Left hindlimb (tissue), 1 donor: Measurements from ENCODE around the gene ZSWIM4.
A peak's percentile ranks its signal among the peaks of the same experiment; 100 is the strongest.
"Not testable (repeated sequence)": the region's sequence is repeated elsewhere in the genome, so short reads cannot be mapped to it uniquely, and the experiment has no call there.

Source experiments
- DNase-seq: peaks from one replicate; pipeline ENCODE4 v3.0.0-alpha.2; 2018

The ZSWIM4 gene

GRCh38 chr19:13794757-13795589 lies at the start of gene ZSWIM4:
Gene ZSWIM4 (plus strand): TSS chr19:13795443. CDS start chr19:13795649, 206 bp downstream.
- DNase-seq, result peak; percentile 99

- DNase-seq, result no peak
Observed at GRCh38 chr19:13747098-13747453, 48.2 kb upstream of the ZSWIM4 start.

GRCh38 chr19:13748169-13748828 lies 46.9 kb upstream of the ZSWIM4 start:
- no peak for DNase-seq

GRCh38 chr19:13751436-13751835 lies 43.8 kb upstream of the ZSWIM4 start:
- no peak for DNase-seq

- not testable (repeated sequence) for DNase-seq
Observed at GRCh38 chr19:13753622-13754021, 41.6 kb upstream of the ZSWIM4 start.

GRCh38 chr19:13756210-13756609 lies 39.0 kb upstream of the ZSWIM4 start:
- no peak for DNase-seq

GRCh38 chr19:13757805-13758772 lies 37.2 kb upstream of the ZSWIM4 start:
- DNase-seq, result no peak

GRCh38 chr19:13758795-13759194 lies 36.4 kb upstream of the ZSWIM4 start:
- no peak for DNase-seq

- no peak for DNase-seq
Observed at GRCh38 chr19:13761423-13761822, 33.8 kb upstream of the ZSWIM4 start.

GRCh38 chr19:13762635-13763235 lies 32.5 kb upstream of the ZSWIM4 start:
- no peak for DNase-seq

GRCh38 chr19:13763265-13763664 lies 32.0 kb upstream of the ZSWIM4 start:
- peak; percentile 22 for DNase-seq

- peak; percentile 86 for DNase-seq
Observed at GRCh38 chr19:13764101-13764807, 31.0 kb upstream of the ZSWIM4 start, which contains the start of gene MRI1. Gene MRI1 (plus strand): TSS chr19:13764522. CDS start chr19:13764589, 67 bp downstream.

- DNase-seq, result no peak
Observed at GRCh38 chr19:13764821-13765394, 30.3 kb upstream of the ZSWIM4 start.

GRCh38 chr19:13765395-13766094 lies 29.7 kb upstream of the ZSWIM4 start:
- no peak for DNase-seq

- DNase-seq, result no peak
Observed at GRCh38 chr19:13766095-13766481, 29.2 kb upstream of the ZSWIM4 start.

- DNase-seq, result no peak
Observed at GRCh38 chr19:13768510-13768909, 26.7 kb upstream of the ZSWIM4 start.

GRCh38 chr19:13770013-13770635 lies 25.1 kb upstream of the ZSWIM4 start:
- no peak for DNase-seq

- peak; percentile 93 for DNase-seq
Observed at GRCh38 chr19:13774217-13775191, 20.7 kb upstream of the ZSWIM4 start, which contains the start of gene C19orf53. Gene C19orf53 (plus strand): TSS chr19:13774456. CDS start chr19:13774478, 22 bp downstream.

- DNase-seq, result no peak
Observed at GRCh38 chr19:13778398-13778797, 16.8 kb upstream of the ZSWIM4 start.
